Stomach (tissue), 4 donors: Measurements from ENCODE around the gene NTN4.

Experiments used
- CTCF ChIP-seq, 7 experiments: fragments of 450-650 bp in 4 of 7; fragments of 200-600 bp in 3 of 7; sonication (generic) in 3 of 7; IDR thresholded peaks; one replicate each; pipeline ENCODE4 v1.5.1; 2016 to 2019; ENCODE audit warnings: antibody characterized with exemption in 7 of 7, control low read depth in 2 of 7, mild to moderate bottlenecking in 1 of 7
- EP300 ChIP-seq: sonication (generic); formaldehyde crosslinking; IDR thresholded peaks from one replicate; pipeline ENCODE4 v1.6.1; 2017; ENCODE audit warnings: antibody characterized with exemption
- POLR2A ChIP-seq, 4 donors: fragments of 450-650 bp; IDR thresholded peaks; one replicate each; pipeline ENCODE4 v1.6.1; 2016; ENCODE audit warnings: antibody characterized with exemption in 4 of 4, control low read depth in 2 of 4, mild to moderate bottlenecking in 1 of 4, moderate library complexity in 1 of 4
- POLR2AphosphoS5 ChIP-seq, 3 donors: sonication (generic); formaldehyde crosslinking; IDR thresholded peaks; one replicate each; pipeline ENCODE4 v1.6.1; 2016; ENCODE audit warnings: antibody characterized with exemption in 3 of 3

GRCh38 chr12:95740751-95741150 is 49.8 kb downstream of the NTN4 start:
- TF ChIP-seq CTCF (IDR thresholded peaks at IDR 0.05) (no peak), POLR2A (IDR thresholded peaks at IDR 0.05) (no peak), EP300 (no peak), POLR2AphosphoS5 (IDR thresholded peaks at IDR 0.05) (no peak)
